Small intestine (tissue), 7 donors: Measurements from ENCODE around the gene AUTS2. TPM values are rescaled to one million over a fixed set of nuclear protein-coding genes. Genes with fewer than 3 reads are reported as not detected.

Experiments
- DNase-seq, 2 donors: peaks; one replicate each; pipeline versions ENCODE4 v3.0.0 to v3.0.0-alpha.2; 2013
- FAIRE-seq: peaks from 2 replicates; lab custom pipeline; 2012; peaks lifted over from hg19 to GRCh38; lab: Jason Lieb, UNC
- H3K27ac ChIP-seq, 3 donors: one replicate each; pipeline ENCODE4 v1.5.1; 2013; ENCODE audit warnings: low read length in 2 of 3, mild to moderate bottlenecking in 2 of 3, control low read depth in 1 of 3, inconsistent platforms in 1 of 3, low read depth in 1 of 3, moderate library complexity in 1 of 3
- H3K27me3 ChIP-seq, 3 donors: one replicate each; pipeline ENCODE4 v1.6.1; 2013; ENCODE audit warnings: low read length in 3 of 3, inconsistent platforms in 1 of 3; ENCODE audit not compliant: control insufficient read depth in 3 of 3, insufficient read depth in 3 of 3
- H3K36me3 ChIP-seq, 3 donors: one replicate each; pipeline ENCODE4 v1.6.1; 2013; ENCODE audit warnings: low read length in 3 of 3, inconsistent platforms in 1 of 3, low read depth in 1 of 3, mild to moderate bottlenecking in 1 of 3, moderate library complexity in 1 of 3; ENCODE audit not compliant: control insufficient read depth in 3 of 3, insufficient read depth in 2 of 3
- H3K4me1 ChIP-seq, 3 donors: one replicate each; pipeline ENCODE4 v1.6.1; 2013; ENCODE audit warnings: low read length in 2 of 3, inconsistent platforms in 1 of 3, low read depth in 1 of 3, mild to moderate bottlenecking in 1 of 3, moderate library complexity in 1 of 3; ENCODE audit not compliant: control insufficient read depth in 3 of 3, insufficient read depth in 2 of 3
- H3K4me3 ChIP-seq, 3 donors: one replicate each; pipeline ENCODE4 v1.5.1; 2013; ENCODE audit warnings: low read length in 3 of 3, control low read depth in 1 of 3, inconsistent platforms in 1 of 3, low read depth in 1 of 3, mild to moderate bottlenecking in 1 of 3, moderate library complexity in 1 of 3
- H3K9me3 ChIP-seq, 2 donors: one replicate each; pipeline ENCODE4 v1.6.1; 2013; ENCODE audit warnings: low read depth in 1 of 2, low read length in 1 of 2; ENCODE audit not compliant: control insufficient read depth in 2 of 2, insufficient read depth in 1 of 2
- WGBS, 3 donors: extraction: QIAGEN DNeasy Blood & Tissue Kit; methylation state at CpG; one replicate each; pipeline ENCODE4 v1.1.7; 2013; 5-methylcytosine and 5-hydroxymethylcytosine counted together
- polyA plus RNA-seq, 4 donors: library from polyadenylated mRNA; stranded (reverse) in 3 of 4; unstranded in 1 of 4; fragments of 200-250 nt in 3 of 4; fragments of 120-200 nt in 1 of 4; gene quantifications; one replicate each; pipeline versions ENCODE4 v1.2.1 to v1.2.3, GENCODE V29; 2013
- donor health status: healthy with polysubstance abuse.
- donor health status: control.
- donor health status: control.
- donor health status: Bipolar disorder and iron deficiency.
- donor health status: healthy.

The AUTS2 gene
- polyA plus RNA-seq, 4 donors: 4.9 to 43.5 (median 13.6) TPM

DNA sequence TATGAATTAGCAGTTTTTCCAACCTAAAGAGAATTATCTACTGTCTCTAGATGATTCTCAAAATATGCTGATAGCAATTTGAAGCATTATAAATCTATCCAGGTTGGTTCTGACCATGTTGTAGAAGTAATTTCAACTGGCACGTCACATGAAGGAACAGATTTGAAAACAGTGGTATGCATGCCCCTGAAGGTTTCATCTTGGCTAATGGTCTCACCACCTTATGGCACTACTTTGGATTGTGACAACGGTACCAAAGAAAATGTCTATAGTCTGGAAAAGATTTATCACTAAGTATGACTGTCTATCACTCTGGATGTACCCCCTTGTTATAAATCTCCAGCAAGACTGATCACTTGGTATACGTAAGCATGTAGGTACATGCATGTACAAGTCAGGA lies 810.6 kb downstream of the AUTS2 start:
- FAIRE-seq: no peak
- Histone ChIP-seq H3K36me3 (no peaks in the 10 kb centered on the region), H3K4me3 (no peak overlapping the region), H3K9me3 (no peaks in the 10 kb centered on the region), H3K27me3 (no peaks in the 10 kb centered on the region), H3K4me1 (no peaks in the 10 kb centered on the region), H3K27ac (no peak overlapping the region)
- 93 to 94% (median 94%) methylated on average over 3 of the region's 3 CpGs for WGBS, 3 donors
- DNase-seq: no peak

DNA sequence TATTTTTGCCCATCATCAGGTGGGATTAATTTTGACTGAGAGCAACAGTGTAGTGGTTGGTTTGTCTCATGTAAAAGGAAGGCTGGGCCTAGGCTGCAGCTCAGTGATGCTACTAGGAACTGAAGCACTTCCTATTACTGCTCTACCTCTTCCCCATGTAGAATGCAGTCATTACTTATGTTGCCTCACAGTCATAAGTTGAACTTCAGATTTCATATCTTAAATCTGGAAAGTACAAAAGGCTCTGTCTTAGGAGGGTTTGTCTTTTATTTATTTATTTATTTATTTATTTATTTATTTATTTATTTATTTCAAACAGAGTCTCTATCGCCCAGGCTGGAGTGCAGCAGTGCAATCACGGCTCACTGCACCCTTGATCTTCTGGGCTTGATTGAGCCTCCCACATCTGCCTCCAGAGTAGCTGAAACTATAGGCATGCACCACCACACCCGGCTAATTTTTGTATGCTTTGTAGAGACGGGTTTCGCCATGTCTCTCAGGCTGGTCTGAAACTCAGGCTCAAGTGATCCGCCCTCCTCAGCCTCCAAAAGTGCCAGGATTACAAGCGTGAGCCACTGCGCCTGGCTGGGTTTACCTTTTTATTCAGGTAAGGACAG lies 812.0 kb downstream of the AUTS2 start:
- H3K27me3 ChIP-seq: no peaks in the 10 kb centered on the region
- 89 to 94% (median 91%) methylated on average over 8 of the region's 8 CpGs for WGBS, 3 donors
- H3K9me3 ChIP-seq: no peaks in the 10 kb centered on the region
- no peak overlapping the region for H3K4me3 ChIP-seq
- H3K27ac ChIP-seq: no peak overlapping the region
- no peaks in the 10 kb centered on the region for H3K36me3 ChIP-seq
- DNase-seq (no peak), FAIRE-seq (no peak)
- no peaks in the 10 kb centered on the region for H3K4me1 ChIP-seq

DNA sequence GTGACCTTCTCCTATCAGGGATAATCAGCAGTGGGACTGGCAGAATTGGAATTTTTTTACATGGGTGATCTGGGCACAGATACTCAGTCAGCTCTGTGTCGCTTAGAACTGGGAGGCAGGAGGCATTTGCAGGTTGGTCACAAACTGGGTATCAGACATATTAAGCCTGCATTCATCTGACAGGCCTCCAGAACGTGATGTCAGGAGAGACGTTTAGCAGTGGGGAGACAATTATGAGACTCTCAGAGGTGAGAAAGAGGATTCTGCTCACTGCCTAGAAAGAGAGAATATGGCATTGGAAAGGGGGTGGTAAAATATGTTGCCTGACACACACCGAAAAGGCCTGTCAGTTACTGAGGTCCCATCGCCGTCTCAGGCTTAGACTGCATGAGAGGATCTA lies 816.1 kb downstream of the AUTS2 start:
- H3K9me3 ChIP-seq: no peaks in the 10 kb centered on the region
- no peaks in the 10 kb centered on the region for H3K36me3 ChIP-seq
- no peak for DNase-seq
- no peak overlapping the region for H3K4me3 ChIP-seq
- no peak for FAIRE-seq
- H3K4me1 ChIP-seq: no peaks in the 10 kb centered on the region
- no peak overlapping the region for H3K27ac ChIP-seq
- WGBS, 3 donors: 87 to 93% (median 87%) methylated on average over 6 of the region's 6 CpGs
- no peaks in the 10 kb centered on the region for H3K27me3 ChIP-seq

DNA sequence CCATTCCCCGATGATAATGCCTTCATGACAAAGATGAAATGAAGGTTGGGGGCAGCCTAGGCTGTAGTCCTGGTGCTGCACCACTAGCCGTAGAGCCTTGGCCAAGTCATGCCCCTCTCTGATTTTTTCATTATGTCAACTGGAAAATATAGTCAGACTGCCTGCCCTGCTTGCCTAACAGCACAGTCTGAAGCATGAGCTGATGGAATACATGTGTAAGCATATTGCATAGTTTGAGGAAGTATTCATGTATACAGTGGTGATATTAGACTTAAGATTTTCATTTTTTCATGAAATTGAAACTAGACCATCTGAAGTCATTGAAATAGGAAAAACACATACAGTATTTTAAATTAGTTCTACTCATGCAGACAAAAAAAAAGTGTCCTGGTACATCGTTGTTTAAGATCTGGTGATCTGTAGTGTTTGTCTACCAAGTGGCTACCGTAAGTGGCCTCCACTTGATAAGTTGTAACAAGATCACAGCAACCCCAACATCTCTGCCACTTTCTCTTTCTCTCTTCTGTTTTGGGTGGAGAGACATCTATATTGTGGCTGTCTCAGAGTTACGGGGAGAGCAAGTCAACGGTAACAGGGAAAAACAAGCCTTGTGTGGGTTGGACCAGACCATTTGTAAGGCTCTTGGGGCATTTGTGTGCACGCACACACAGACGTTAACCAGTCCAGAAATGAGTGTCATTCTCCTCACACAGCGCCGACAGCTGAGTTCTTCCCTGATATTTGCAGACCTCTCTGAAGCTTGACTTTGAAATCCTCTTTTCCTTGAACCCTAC lies 817.1 kb downstream of the AUTS2 start:
- no peaks in the 10 kb centered on the region for H3K27me3 ChIP-seq
- H3K4me1 ChIP-seq: no peaks in the 10 kb centered on the region
- no peak overlapping the region for H3K4me3 ChIP-seq
- H3K27ac ChIP-seq: no peak overlapping the region
- DNase-seq (no peak), FAIRE-seq (no peak)
- no peaks in the 10 kb centered on the region for H3K36me3 ChIP-seq
- 87 to 97% (median 90%) methylated on average over 10 of the region's 10 CpGs for WGBS, 3 donors
- H3K9me3 ChIP-seq: no peaks in the 10 kb centered on the region

DNA sequence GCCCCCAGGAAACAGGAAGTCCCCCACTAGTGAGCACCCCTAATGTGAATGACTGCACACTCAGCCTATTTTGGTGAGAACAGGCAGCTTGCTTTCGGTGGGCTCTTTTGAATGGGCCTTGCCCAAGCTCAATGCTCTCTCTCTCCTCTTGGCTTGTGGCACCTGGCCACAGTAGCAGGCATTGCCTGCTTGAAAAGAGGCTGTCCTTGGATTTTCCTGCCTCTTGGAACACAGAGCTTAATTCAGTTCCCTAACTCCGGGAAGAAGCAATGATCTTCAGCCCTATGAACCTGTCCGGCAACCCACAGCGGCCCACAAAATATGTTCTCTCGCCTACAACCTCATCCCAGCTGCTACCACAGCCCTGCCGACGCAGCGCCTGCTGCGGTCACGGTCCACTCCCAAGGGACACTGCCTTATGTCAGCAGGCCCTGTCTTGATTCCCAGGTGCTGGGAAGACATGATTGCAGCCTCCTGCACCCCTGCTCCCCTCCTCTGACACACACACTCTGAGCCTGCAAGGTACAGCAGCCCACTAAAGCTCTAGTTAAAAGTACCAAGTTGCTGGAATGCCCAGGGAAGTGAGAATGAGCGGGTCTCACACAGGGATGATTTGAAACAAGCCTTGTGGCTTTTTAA lies 818.2 kb downstream of the AUTS2 start:
- Histone ChIP-seq H3K27ac (no peak overlapping the region), H3K4me1 (no peaks in the 10 kb centered on the region), H3K4me3 (no peak overlapping the region), H3K9me3 (no peaks in the 10 kb centered on the region), H3K27me3 (no peaks in the 10 kb centered on the region), H3K36me3 (no peaks in the 10 kb centered on the region)
- no peak for DNase-seq
- WGBS, 3 donors: 87 to 96% (median 92%) methylated on average over 11 of the region's 11 CpGs
- no peak for FAIRE-seq

DNA sequence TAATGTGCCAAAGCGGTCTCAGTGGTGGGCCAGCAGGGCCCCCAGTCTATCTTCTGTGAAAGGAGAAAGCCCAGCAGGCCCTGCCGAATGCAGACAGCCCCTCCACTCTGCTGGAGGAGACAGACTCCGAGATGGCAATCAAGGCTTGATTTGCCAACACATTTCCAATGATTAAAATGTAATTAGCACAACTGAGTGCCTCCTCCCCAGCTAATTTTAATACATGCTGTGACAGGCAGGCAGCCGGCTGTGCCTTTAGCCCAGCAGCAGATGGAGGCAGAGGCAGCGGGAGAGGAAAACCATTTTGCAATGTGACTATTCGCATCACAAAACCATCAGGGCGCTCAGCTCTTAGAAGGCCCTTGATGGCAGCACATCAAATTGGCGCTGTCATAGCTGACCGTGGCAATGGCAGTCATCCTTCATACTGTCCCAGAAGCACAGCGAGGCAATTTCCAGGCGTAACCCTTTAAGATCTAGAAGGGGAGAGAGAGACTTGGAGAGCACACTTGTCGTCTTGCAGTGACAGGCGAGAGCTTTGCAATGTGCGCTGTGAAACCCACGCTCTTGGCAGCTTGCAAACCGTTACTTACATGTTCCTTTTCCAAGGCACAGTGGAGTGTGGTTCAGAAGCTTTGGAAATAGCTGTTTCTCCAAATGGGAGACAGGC lies 818.8 kb downstream of the AUTS2 start:
- Histone ChIP-seq H3K27ac (no peak overlapping the region), H3K27me3 (no peaks in the 10 kb centered on the region), H3K4me1 (no peaks in the 10 kb centered on the region), H3K36me3 (no peaks in the 10 kb centered on the region), H3K9me3 (no peaks in the 10 kb centered on the region), H3K4me3 (no peak overlapping the region)
- DNase-seq (no peak), FAIRE-seq (no peak)
- WGBS, 3 donors: 88 to 90% (median 90%) methylated on average over 16 of the region's 16 CpGs

DNA sequence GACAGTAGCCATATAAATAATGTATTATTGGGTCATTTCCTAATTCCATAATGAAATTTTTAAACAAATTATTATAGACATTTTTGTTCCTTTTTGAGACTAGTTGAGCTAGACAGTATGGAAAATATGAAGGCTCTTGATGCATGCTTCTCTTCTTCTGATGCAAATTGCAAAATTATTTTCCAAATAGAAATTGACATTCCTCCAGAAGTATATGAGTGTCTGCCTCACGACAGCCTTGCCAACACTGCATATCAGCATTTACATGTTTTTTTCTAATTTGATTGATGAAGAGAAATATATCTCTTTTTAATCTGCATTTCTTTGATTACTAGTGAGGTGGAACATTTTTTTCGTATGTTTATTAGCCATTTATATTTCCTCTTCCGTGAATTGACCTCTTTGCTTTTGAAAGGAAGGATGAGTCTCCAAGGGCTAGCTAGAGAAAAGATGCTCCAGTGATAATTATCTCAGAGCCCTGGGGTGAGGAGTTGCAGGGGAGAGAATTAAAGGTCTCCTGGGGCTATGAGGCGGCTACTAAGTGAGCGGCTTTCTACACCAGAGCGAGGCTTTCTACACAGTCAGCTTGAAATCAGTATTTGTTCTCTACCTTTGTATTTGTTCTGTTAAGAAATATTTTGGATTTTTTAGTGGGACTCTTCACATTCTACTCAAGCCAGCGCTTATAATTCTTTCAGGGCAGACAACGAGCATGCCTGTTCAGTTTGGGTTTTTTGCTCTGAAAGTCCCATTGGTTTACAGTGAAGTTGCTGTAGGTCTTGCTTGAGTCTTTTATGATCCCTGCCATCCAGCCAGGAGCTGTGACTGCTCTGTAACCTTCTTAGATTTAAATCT lies 821.5 kb downstream of the AUTS2 start:
- H3K27me3 ChIP-seq: no peaks in the 10 kb centered on the region
- H3K36me3 ChIP-seq: no peaks in the 10 kb centered on the region
- FAIRE-seq (no peak), DNase-seq (no peak)
- no peaks in the 10 kb centered on the region for H3K4me1 ChIP-seq
- no peaks in the 10 kb centered on the region for H3K9me3 ChIP-seq
- H3K4me3 ChIP-seq: no peak overlapping the region
- H3K27ac ChIP-seq: no peak overlapping the region
- 85 to 87% (median 86%) methylated on average over 8 of the region's 8 CpGs for WGBS, 3 donors

DNA sequence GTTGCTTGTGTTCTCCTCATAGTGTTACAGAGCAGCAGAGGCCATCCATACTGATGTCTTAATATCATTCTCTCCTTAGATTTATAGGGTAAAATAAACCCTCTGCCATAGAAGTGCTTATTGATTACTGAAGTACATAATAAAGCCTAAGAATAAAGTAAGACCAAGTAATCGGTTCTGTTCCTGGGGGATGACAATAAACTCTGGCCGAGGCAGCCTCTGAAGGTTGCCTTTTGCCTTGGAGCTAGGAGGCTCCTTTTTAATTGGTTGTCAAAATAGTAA lies 822.0 kb downstream of the AUTS2 start:
- 86 to 89% (median 88%) methylated on average over 2 of the region's 2 CpGs for WGBS, 3 donors
- DNase-seq (no peak), FAIRE-seq (no peak)
- Histone ChIP-seq H3K36me3 (no peaks in the 10 kb centered on the region), H3K4me1 (no peaks in the 10 kb centered on the region), H3K9me3 (no peaks in the 10 kb centered on the region), H3K27me3 (no peaks in the 10 kb centered on the region), H3K4me3 (no peak overlapping the region), H3K27ac (no peak overlapping the region)
